K562 (cell line): ENCODE data around the gene CASKIN2. TPM values are rescaled to one million over a fixed set of nuclear protein-coding genes. Genes with fewer than 3 reads are reported as not detected.
A peak's percentile ranks its signal among the peaks of the same experiment; 100 is the strongest.

Experiments used
- ARID1B ChIP-seq: fragments of 450-650 bp; IDR thresholded peaks from 2 replicates; pipeline ENCODE4 v1.6.1; 2016; ENCODE audit warnings: antibody characterized with exemption, mild to moderate bottlenecking, inconsistent platforms
- CC2D1A ChIP-seq: fragments of 450-650 bp; IDR thresholded peaks from 2 replicates; pipeline ENCODE4 v1.6.1; 2017; ENCODE audit warnings: mild to moderate bottlenecking
- CREB5 ChIP-seq: fragments of 250-450 bp; sonication (Bioruptor Pico); IDR thresholded peaks from 2 replicates; pipeline ENCODE4 v1.5.0; 2020; ENCODE audit warnings: mild to moderate bottlenecking
- CREBBP ChIP-seq: IDR thresholded peaks from one replicate; pipeline ENCODE4 v1.6.1; 2012; ENCODE audit warnings: low read depth, mild to moderate bottlenecking, control low read depth, inconsistent platforms, low read length
- CREM ChIP-seq: IDR thresholded peaks from 2 replicates; pipeline ENCODE4 v1.6.1; 2014; ENCODE audit warnings: antibody characterized with exemption, low read depth
- GABPB2 ChIP-seq: fragments of 250-450 bp; sonication (Bioruptor Pico); conservative IDR thresholded peaks from 2 replicates; pipeline ENCODE4 v1.5.1; 2021; ENCODE audit warnings: mild to moderate bottlenecking
- HCFC1 ChIP-seq: IDR thresholded peaks from 2 replicates; pipeline ENCODE4 v1.6.1; 2012; ENCODE audit warnings: low read depth, low read length, improper control_type of control experiment
- LEF1 ChIP-seq: fragments of 450-650 bp; IDR thresholded peaks from 2 replicates; pipeline ENCODE4 v1.6.1; 2016; ENCODE audit warnings: mild to moderate bottlenecking
- MCM7 ChIP-seq, 2 experiments: fragments of 450-650 bp; IDR thresholded peaks; 2 replicates each; pipeline ENCODE4 v1.6.1; 2016 to 2018
- NELFE ChIP-seq: IDR thresholded peaks from 2 replicates; pipeline ENCODE4 v1.6.1; 2011; ENCODE audit warnings: mild to moderate bottlenecking; ENCODE audit not compliant: insufficient read depth, insufficient read length
- NR2C2 ChIP-seq, 2 experiments: fragments of 200-800 bp in 1 of 2; sonication (Bioruptor generic) in 1 of 2; sonication (generic) in 1 of 2; formaldehyde crosslinking in 1 of 2; IDR thresholded peaks; 2 replicates each; pipeline versions ENCODE4 v1.6.1 to v1.8.0; 2016 to 2022; ENCODE audit warnings: mild to moderate bottlenecking in 1 of 2, missing compliant biosample characterization in 1 of 2, missing genetic modification characterization in 1 of 2, missing genetic modification reagents in 1 of 2
- NR4A1 ChIP-seq, 2 experiments: fragments of 250-450 bp in 1 of 2; fragments of 450-650 bp in 1 of 2; sonication (Bioruptor Pico) in 1 of 2; IDR thresholded peaks; 2 replicates each; pipeline versions ENCODE4 v1.4.0 to v1.6.1; 2016 to 2020; ENCODE audit warnings: mild to moderate bottlenecking in 2 of 2, missing compliant biosample characterization in 1 of 2, missing genetic modification characterization in 1 of 2, moderate library complexity in 1 of 2
- PHF20 ChIP-seq: fragments of 450-650 bp; IDR thresholded peaks from 2 replicates; pipeline ENCODE4 v1.6.1; 2018; ENCODE audit not compliant: partially characterized antibody
- PYGO2 ChIP-seq: fragments of 450-650 bp; IDR thresholded peaks from 2 replicates; pipeline ENCODE4 v1.6.1; 2016; ENCODE audit warnings: mild to moderate bottlenecking, missing genetic modification characterization, moderate library complexity, missing compliant biosample characterization
- RHOXF2B ChIP-seq: fragments of 250-450 bp; sonication (Bioruptor Pico); conservative IDR thresholded peaks from 2 replicates; pipeline ENCODE4 v1.5.1; 2021
- SMARCB1 ChIP-seq: IDR thresholded peaks from 2 replicates; pipeline ENCODE4 v1.6.1; 2011; ENCODE audit warnings: improper control_type of control experiment, low read depth; ENCODE audit not compliant: insufficient read length
- SRSF3 ChIP-seq: fragments of 200-400 bp; formaldehyde crosslinking; IDR thresholded peaks from 2 replicates; pipeline ENCODE4 v1.6.1; 2016; ENCODE audit warnings: mild to moderate bottlenecking, low read length, moderate library complexity; ENCODE audit not compliant: insufficient read depth
- ZNF121 ChIP-seq: sonication (generic); formaldehyde crosslinking; conservative IDR thresholded peaks from 2 replicates; pipeline ENCODE4 v1.8.0; 2022; ENCODE audit warnings: missing genetic modification reagents
- ZNF232 ChIP-seq: sonication (generic); formaldehyde crosslinking; IDR thresholded peaks from 2 replicates; pipeline ENCODE4 v1.8.0; 2022; ENCODE audit warnings: mild to moderate bottlenecking, missing genetic modification reagents
- ZNF280A ChIP-seq: fragments of 450-650 bp; IDR thresholded peaks from 2 replicates; pipeline ENCODE4 v1.6.1; 2018; ENCODE audit warnings: mild to moderate bottlenecking, low read depth; ENCODE audit not compliant: partially characterized antibody
- polyA plus RNA-seq, 8 experiments: library from polyadenylated mRNA; depleted of rRNA in 4 of 8; stranded (reverse) in 5 of 8; unstranded in 3 of 8; fragments of >200 nt; fragmentation: Nextera tagmentation in 2 of 8; fragmentation: Illumina TruSeq in 1 of 8; extraction: Ambion mirVana in 2 of 8; extraction: Trizol in 1 of 8; gene quantifications; 2 replicates each; pipeline versions ENCODE4 v1.2.1 to v1.2.3, GENCODE V29; 2011 to 2014; ENCODE audit warnings: inconsistent platforms in 1 of 8, missing spikeins in 1 of 8
- total RNA-seq, 7 experiments: library from RNA; depleted of rRNA in 6 of 7; stranded (reverse); fragments of >200 nt in 6 of 7; fragmentation: Illumina TruSeq in 2 of 7; extraction: Trizol in 2 of 7; gene quantifications; 2 replicates each; pipeline versions ENCODE4 v1.2.1 to v1.2.3, GENCODE V29; 2011 to 2021; ENCODE audit warnings: low replicate concordance in 1 of 7

The CASKIN2 gene
- total and polyA plus RNA-seq, 9 of the 15 experiments (the other 6 are each of a cell fraction or from before 2014, with no cell fraction given) = 0.01 to 12.2 (median 2.1) TPM

- TF ChIP-seq PYGO2 (tag) (no peak), RHOXF2B (no peak), ZNF280A (no peak), ARID1B (no peak), ZNF121 (no peak), MCM7 (IDR thresholded peaks at IDR 0.05) (no peak), NR4A1 (CRISPR knock-in tag; IDR thresholded peaks at IDR 0.05) (no peak), NR4A1 (tag; IDR thresholded peaks at IDR 0.05) (no peak), SRSF3 (0 out of 2 replicates have a peak, but pooled peaks have one; percentile 38), NELFE (no peak), SMARCB1 (no peak), CREBBP (no peak), LEF1 (peak; percentile 33; the same call in 1 of the 2 replicates), HCFC1 (peak; percentile 95), GABPB2 (no peak), ZNF232 (CRISPR knock-in tag) (no peak), NR2C2 (CRISPR knock-in tag; IDR thresholded peaks at IDR 0.05) (no peak), NR2C2 (tag; IDR thresholded peaks at IDR 0.05) (peak; percentile 79), CREM (peak; percentile 62), CC2D1A (no peak), CREB5 (no peak; the same call in 1 of the 2 replicates), PHF20 (no peak)
Observed at GRCh38 chr17:75456417-75457046, 58.8 kb downstream of the CASKIN2 start, which contains the start of gene TMEM94 (continued).
